Vagina (tissue), 2 donors: ENCODE data around the gene MPIG6B. TPM values are rescaled to one million over a fixed set of nuclear protein-coding genes. Genes with fewer than 3 reads are reported as not detected.
"Not testable (repeated sequence)": the region's sequence is repeated elsewhere in the genome, so short reads cannot be mapped to it uniquely, and the experiment has no call there.

Experiments
- DNase-seq, 2 donors: peaks; one replicate each; pipeline ENCODE4 v3.0.0-alpha.2; 2017; ENCODE audit errors: extremely low spot score in 2 of 2
- H3K27ac ChIP-seq: fragments of 200-600 bp; sonication (generic); one replicate; pipeline ENCODE4 v1.5.1; 2019
- H3K27me3 ChIP-seq: fragments of 200-600 bp; sonication (generic); one replicate; pipeline ENCODE4 v1.5.1; 2019
- H3K36me3 ChIP-seq, 2 donors: fragments of 200-600 bp; sonication (generic); one replicate each; pipeline ENCODE4 v1.5.1; 2017 to 2019
- H3K4me1 ChIP-seq: fragments of 200-600 bp; sonication (generic); one replicate; pipeline ENCODE4 v1.5.1; 2019
- H3K4me3 ChIP-seq, 2 donors: fragments of 200-600 bp; sonication (generic); 1 replicate in 1 of 2; 2 replicates in 1 of 2; pipeline ENCODE4 v1.5.1; 2016 to 2019
- H3K9me3 ChIP-seq: fragments of 200-600 bp; sonication (generic); one replicate; pipeline ENCODE4 v1.5.1; 2019
- CTCF ChIP-seq, 3 experiments: fragments of 450-650 bp in 2 of 3; fragments of 200-600 bp in 1 of 3; sonication (generic) in 1 of 3; IDR thresholded peaks; one replicate each; pipeline ENCODE4 v1.5.1; 2017 to 2019; ENCODE audit warnings: antibody characterized with exemption in 3 of 3, mild to moderate bottlenecking in 2 of 3, moderate library complexity in 2 of 3
- POLR2A ChIP-seq, 2 donors: fragments of 450-650 bp; IDR thresholded peaks; one replicate each; pipeline ENCODE4 v1.6.1; 2017; ENCODE audit warnings: antibody characterized with exemption in 2 of 2, mild to moderate bottlenecking in 2 of 2, moderate library complexity in 2 of 2
- POLR2AphosphoS5 ChIP-seq, 2 donors: sonication (generic); formaldehyde crosslinking; IDR thresholded peaks; one replicate each; pipeline ENCODE4 v1.9.0; 2017; ENCODE audit warnings: antibody characterized with exemption in 2 of 2, mild to moderate bottlenecking in 2 of 2, low read depth in 1 of 2; ENCODE audit not compliant: insufficient read depth in 1 of 2
- intact Hi-C: fragments of 100-400 bp; cut with DNase I; formaldehyde crosslinking; loops from one replicate; pipeline ENCODE4 v1.15.1; 2023
- total RNA-seq: library from RNA; depleted of rRNA; stranded (reverse); fragments of >200 nt; gene quantifications from one replicate; pipeline ENCODE4 v1.2.3, GENCODE V29; 2016

MPIG6B gene
- total RNA-seq, 1 donor from 2014 or later: not detected

GRCh38 chr6:31705931-31706330 lies 17.2 kb upstream of the MPIG6B start:
- no peak for DNase-seq
- Histone ChIP-seq H3K36me3 (no peaks in the 10 kb centered on the region), H3K9me3 (no peaks in the 10 kb centered on the region), H3K27ac (no peak overlapping the region), H3K4me3 (no peak overlapping the region), H3K4me1 (peaks cover 20% of the 10 kb centered on the region), H3K27me3 (no peaks in the 10 kb centered on the region)
- intact Hi-C loops: no loop called here
- no peak for TF ChIP-seq POLR2AphosphoS5 (IDR thresholded peaks at IDR 0.05; ENCODE audit: insufficient read depth in 1 of 2, low read depth in 1 of 2)
- no peak for TF ChIP-seq POLR2A (IDR thresholded peaks at IDR 0.05)
- TF ChIP-seq CTCF (IDR thresholded peaks at IDR 0.05): no peak

GRCh38 chr6:31706599-31706998 lies 16.6 kb upstream of the MPIG6B start, which contains the start of gene LY6G6F:
LY6G6F (plus strand) TSS chr6:31706866; CDS start chr6:31706907, 41 bp downstream.
- H3K4me3 ChIP-seq: no peak within 1 kb of the TSS
- no peaks in the 10 kb centered on the region for H3K9me3 ChIP-seq
- TF ChIP-seq POLR2A (IDR thresholded peaks at IDR 0.05) (no peak), CTCF (IDR thresholded peaks at IDR 0.05) (no peak), POLR2AphosphoS5 (IDR thresholded peaks at IDR 0.05; ENCODE audit: insufficient read depth in 1 of 2, low read depth in 1 of 2) (no peak)
- H3K4me1 ChIP-seq: peaks cover 13% of the 10 kb centered on the region
- no peak for DNase-seq
- no peak within 1 kb of the TSS for H3K27ac ChIP-seq
- intact Hi-C loops: no loop called here
- H3K36me3 ChIP-seq: no peaks in the 10 kb centered on the region
- no peaks in the 10 kb centered on the region for H3K27me3 ChIP-seq

- Histone ChIP-seq H3K27ac (no peak overlapping the region), H3K9me3 (no peaks in the 10 kb centered on the region), H3K27me3 (no peaks in the 10 kb centered on the region), H3K4me1 (peaks cover 13% of the 10 kb centered on the region), H3K4me3 (no peak overlapping the region), H3K36me3 (no peaks in the 10 kb centered on the region)
- DNase-seq: no peak
- no peak for TF ChIP-seq CTCF (IDR thresholded peaks at IDR 0.05)
- intact Hi-C loops: no loop called here
Observed at GRCh38 chr6:31707701-31708100, 15.5 kb upstream of the MPIG6B start.

GRCh38 chr6:31708224-31708623 lies 14.9 kb upstream of the MPIG6B start:
- intact Hi-C loops: no loop called here
- Histone ChIP-seq H3K4me3 (no peak overlapping the region), H3K4me1 (peaks cover 13% of the 10 kb centered on the region), H3K27ac (no peak overlapping the region), H3K36me3 (no peaks in the 10 kb centered on the region), H3K9me3 (no peaks in the 10 kb centered on the region), H3K27me3 (no peaks in the 10 kb centered on the region)
- no peak for DNase-seq
- TF ChIP-seq CTCF (IDR thresholded peaks at IDR 0.05) (no peak), POLR2AphosphoS5 (IDR thresholded peaks at IDR 0.05; ENCODE audit: insufficient read depth in 1 of 2, low read depth in 1 of 2) (no peak), POLR2A (IDR thresholded peaks at IDR 0.05) (no peak)

GRCh38 chr6:31709157-31709556 lies 14.0 kb upstream of the MPIG6B start:
- H3K4me3 ChIP-seq, H3K27me3 ChIP-seq, DNase-seq, H3K9me3 ChIP-seq, H3K36me3 ChIP-seq, H3K27ac ChIP-seq, intact Hi-C loops: not testable (repeated sequence)
- peaks cover 10% of the 10 kb centered on the region for H3K4me1 ChIP-seq
